ENCODE data around the gene GNAS.
"Not testable (repeated sequence)": the region's sequence is repeated elsewhere in the genome, so short reads cannot be mapped to it uniquely, and the experiment has no call there.

Gene GNAS

DNA sequence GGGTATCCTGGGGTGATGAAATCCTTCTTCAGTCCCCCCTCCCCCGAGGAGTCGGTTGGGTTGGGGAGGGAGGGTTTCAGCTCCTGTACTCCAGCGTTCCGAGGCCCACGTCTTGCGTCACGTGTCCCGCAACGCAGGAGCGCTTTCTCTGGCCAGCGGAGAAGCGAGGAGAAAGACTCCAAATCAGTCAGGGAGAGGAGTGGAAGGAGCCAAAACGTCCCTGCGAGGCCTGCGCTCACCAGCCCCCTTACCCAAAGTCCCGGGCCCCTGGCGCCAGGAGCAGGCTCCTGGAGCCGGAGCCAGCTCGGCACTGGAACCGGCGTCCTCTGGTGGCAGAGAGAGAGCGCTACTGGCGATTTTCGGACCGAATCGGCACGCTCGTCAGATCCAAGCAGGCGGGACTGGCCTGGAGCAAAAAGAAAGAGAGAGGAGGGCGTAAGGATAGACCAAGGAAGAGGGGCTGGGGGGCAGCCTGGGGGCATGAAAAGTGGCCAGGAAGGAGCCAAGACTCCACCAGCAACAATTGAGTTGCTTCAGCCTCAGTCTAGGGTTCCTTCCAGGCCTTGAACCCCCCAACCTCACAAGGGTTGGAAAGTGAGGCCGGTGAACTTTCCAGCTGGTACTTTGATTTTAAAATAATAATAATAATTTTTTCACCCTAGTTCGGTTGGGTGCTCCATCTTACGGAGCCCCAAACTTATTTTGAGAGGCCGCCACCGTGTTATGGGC, at the start of gene GNAS:
Gene GNAS (plus strand): TSS at position 174 of the 729 bp plus-strand sequence.
- peak; percentile 91 for DNase-seq (ENCODE audit: low read depth, low spot score)

DNA sequence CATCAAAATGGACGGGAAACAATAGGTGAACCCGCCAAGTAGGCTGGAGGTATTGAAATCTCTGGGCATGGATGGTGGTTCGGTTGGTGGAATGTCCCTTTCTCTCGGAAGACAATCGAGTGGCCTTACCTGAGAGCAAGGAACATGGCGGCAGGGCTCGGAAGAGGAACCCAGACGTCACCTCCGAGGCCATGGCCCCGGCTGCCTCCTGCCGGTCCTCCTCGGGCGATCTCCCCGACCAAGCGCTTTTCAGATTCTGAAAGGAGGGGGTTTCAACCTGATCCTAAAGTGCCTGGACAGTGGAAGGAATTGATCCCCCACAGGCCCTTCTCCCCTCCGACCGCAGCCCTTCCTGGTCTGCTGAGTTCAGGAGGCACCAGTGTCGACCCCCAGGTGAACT, 49.0 kb upstream of the GNAS start:
- DNase-seq (ENCODE audit: low read depth, low spot score): no peak

DNA sequence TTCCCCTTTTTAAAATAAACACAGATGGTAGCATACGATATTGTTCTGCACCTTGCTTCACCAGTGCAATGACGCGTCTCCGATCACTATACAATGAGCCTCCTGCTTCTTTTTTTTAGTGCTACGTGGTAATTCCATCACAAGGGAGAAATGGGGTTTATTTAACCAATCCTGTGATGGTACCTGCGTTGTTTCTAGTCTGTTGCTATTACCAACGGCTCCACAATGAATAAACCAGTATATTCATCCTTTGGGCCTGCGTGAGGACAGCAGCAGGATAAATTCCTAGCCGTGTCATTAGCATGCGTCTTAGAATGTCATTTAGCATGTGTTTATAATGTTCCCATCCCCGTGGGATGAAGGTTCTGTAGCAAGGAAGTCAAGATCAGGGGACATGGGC, 44.7 kb upstream of the GNAS start:
- no peak for DNase-seq (ENCODE audit: low read depth, low spot score)

DNA sequence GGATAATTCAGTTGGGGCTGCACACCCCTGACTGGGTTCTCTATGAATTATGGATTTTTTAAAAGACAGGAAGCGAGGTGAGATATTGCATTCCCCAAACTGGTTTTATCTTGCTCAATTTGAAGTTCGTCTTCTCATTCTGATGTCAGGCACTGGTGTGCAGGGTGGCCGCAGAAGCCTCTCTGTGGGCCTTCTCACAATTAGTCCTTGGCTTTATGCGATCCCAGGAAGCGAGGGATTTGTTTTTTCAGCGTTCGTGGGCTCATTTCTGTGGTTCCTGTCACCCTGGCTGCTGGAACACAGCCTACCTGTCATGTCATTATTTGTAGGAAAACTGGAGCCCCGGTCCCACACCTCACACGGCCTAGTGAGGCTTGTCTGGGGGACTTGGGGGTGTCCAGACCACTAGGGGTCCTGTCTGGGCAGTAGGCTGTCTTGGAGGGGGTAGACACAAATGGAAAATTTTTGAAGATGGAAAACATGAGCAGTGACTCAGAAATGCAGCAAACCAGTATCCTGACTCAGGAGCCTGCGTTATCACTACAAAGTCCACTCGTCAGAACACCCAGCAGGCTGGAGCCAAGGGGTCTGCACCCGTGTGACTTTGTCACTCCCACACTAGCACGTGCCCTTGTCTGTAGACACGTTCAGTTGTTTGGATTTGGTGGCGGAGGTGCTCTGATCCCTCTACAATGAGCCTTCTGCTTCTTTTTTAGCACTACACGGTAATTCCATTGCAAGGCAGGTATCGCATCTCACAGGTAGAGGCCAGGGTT, 44.1 kb upstream of the GNAS start:
- DNase-seq (ENCODE audit: low read depth, low spot score): no peak

DNA sequence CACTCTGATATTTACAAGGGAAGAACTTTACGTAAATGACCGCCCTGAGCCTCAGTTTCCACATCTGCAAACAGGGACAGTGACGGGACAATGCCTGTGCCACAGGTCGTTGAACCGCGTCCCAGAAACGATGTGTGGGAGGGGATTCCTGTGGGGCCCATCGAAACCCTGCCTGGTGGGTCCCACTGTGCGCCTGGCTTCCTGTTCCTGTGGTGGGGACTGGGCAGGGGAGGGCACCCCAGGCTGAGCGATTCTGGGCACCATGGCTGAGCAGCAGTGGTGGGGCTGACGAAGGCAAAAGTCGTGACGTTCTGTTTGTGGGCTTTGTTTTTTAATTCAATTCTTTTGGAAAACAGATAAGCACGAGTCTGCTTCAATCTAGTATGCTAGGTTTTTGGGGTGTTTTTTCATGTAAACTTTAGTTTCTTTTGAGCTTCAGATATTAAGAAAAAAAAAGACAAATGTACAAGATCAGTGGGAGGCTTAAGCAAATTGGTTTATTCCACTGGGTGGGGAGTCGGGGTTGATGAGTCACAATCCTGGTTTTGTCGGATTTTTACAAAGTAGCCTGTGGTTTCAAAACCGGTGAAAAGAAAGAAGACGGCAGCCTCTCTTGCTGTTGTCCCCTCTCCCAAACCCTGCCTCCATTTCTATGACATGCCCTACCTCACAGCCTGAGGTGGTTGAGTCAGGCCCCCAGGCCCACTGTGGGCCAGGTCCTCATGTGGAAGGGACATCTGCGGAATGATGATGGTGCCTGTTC, 42.2 kb upstream of the GNAS start:
- DNase-seq (ENCODE audit: low read depth, low spot score): no peak

DNA sequence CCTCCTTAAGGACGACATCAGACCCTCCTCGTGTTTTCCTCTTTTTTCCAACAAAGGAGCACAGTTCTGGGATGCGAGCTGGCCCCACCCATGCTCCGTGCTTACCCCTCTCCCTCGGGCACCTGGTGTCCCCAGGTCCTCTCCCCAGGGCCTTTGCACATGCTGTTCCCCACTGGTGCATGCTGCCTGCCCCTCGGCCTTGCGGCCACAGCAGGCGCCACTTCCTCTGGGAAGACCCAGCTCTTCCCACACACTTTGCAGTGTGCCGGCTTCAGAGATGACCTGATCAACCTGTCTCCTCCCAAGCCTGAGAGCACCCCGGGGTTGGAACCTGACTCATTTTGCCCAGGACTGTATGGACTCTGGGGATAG, 41.7 kb upstream of the GNAS start:
- DNase-seq (ENCODE audit: low read depth, low spot score): no peak

DNA sequence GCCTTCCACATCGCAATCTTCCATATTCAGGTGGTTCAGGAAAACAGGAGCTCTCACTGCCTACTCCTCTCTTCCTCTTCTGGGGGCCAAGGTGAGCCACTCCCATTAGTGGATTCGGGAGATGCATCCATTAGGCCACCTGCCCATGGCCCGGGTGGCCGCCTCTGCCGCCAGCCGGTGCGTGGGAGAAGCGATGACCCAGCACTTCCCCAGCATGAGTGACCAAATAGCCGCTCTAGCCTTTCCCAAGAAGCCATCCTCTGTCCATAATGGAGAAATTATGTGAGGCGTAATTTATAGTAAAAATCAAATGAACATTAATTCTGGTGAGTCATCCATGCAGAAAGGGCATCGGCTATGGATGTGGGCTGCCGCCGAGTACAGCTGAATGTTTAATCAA, 41.2 kb upstream of the GNAS start:
- DNase-seq (ENCODE audit: low read depth, low spot score): no peak

DNA sequence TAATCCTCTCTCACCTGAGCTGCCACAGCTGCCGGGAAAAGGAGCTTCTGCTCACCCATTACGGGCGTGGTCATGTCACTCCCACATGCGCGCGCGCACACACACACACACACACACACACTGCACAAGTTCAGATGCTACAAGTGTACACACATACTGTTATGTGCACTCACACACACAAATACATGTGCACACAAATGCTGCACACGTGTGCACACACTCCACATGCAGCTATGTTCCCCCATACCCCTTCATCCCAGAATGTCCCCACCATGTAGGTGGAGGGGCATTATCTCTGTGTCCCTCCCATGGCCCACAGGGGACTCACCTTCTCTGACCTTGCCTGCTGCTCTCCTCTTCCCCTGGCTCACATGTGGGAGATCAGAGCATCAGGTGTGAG, 39.1 kb upstream of the GNAS start:
- DNase-seq (ENCODE audit: low read depth, low spot score): no peak

DNA sequence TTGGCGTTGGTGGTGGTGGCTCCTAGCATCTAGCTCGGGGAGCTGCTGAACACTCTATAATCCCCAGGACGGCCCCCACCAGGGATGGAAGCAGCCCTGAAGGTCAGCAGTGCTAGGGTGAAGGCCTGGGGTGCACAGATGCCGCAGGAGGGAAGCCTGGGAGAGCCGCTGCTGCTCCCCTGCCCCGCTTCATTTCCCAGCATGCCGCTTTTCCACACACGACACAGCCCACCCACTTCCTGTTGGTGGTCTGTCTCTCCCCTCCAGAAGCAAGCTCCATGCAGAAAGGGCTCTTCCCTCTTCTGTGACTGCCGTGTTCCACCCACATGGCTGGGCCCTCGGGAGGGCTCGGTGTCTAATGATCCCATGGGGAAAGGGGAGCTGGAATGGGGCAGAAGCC, 37.1 kb upstream of the GNAS start:
- no peak for DNase-seq (ENCODE audit: low read depth, low spot score)

DNA sequence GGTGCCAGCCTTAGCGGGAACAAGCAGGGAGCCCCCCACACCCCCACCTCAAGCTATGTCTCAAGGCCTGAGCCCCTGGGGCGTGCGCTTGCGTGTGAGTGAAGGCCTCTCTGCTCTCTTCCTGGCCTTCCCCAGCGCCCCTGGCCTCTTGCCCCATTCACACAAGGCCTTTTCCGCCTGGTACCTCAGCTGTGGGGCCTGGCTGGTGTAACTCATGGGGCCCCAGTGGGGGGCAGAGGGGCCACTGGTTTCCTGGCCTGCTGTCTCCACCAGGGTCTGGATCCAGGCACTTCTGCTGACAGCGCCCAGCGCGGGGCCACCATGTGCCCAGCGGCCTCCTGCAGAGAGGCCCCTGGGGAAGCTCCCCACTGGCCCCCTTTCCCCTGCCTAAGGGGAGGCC, 36.5 kb upstream of the GNAS start:
- no peak for DNase-seq (ENCODE audit: low read depth, low spot score)

DNA sequence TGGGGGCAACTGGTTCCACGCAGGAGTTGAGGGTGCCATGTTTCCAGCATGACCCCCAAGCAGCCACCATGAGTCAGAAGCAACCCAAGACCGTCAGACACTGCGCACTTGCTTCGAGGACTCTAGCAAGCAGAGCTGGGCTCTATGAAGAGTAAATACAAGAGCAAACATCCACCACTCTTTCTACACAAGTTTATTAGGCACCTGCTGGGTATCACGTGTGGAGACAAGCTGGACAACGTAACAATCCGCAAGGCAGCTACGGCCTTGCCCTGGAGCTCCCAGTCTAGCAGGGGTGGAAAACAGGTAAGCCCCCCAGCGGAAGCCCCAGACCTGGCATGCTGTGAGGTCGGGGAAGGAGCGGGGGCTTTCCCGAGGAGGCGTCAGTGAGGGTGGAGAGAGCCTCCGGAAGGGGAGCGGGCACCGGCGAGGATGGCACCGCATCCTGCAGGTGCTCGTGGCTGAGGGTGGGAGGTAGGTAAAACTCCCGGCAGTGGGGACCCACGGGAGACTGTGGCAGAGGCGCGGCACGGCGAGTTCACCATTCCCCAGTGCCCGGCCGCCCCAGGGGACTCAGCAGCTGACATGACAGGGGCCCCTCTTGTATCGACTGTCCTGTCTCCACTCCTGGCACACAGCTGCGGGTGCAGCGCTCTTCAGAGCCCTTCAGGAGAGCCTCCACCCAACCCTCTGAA, 35.4 kb upstream of the GNAS start:
- DNase-seq (ENCODE audit: low read depth, low spot score): no peak

DNA sequence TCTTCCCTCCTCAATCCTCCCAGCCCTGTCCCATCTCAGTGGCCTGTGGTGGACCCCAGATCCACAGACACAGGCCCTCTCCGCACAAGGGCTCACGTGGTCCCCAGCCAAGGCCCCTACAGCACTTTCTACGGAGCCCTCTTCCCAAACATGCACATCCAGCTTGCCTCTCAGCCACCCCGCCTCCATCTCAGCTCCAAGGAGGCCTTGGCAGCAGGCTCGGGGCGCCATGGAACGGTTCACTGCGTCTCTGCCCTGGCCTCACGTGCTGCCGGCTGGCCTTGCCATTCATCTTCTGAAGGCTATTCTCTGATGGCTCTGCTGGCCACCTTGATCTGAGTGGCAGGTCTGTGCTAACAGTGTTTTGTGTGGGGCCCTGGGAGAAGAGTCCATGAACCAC, 34.8 kb upstream of the GNAS start:
- DNase-seq (ENCODE audit: low read depth, low spot score): no peak

DNA sequence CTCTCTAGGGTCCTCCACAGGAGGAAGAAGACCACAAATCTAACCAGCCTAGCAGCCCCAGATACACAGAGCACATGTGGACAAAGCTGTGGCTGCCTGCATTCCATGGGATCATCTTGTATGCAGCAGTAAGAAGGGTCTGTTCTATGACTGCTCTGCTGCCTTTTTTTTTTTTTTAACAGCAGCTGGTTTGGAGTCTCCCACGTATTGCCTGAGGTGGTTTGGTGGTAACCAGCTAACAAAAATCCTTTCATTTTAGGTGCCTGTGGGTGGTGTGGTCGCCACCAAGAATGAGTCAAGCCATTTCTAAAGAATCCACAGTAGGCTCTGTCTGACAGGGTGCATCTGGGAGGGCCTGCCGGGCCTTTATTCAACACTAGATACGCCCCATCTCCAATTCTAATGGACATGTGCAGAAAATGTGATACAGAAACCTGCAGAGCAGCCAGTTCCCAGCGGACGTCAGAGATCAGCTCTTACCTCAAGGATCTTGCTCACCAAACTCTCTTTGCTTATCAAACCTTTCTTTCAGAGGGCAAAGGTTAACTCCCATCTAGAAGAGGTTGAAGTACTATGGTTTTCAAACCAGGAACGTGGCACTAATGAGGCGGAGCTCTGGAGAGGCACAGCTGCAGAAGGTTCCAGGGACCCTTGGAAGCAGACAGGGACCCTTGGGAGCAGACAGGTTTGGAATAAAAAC, 33.8 kb upstream of the GNAS start:
- DNase-seq (ENCODE audit: low read depth, low spot score): no peak

DNA sequence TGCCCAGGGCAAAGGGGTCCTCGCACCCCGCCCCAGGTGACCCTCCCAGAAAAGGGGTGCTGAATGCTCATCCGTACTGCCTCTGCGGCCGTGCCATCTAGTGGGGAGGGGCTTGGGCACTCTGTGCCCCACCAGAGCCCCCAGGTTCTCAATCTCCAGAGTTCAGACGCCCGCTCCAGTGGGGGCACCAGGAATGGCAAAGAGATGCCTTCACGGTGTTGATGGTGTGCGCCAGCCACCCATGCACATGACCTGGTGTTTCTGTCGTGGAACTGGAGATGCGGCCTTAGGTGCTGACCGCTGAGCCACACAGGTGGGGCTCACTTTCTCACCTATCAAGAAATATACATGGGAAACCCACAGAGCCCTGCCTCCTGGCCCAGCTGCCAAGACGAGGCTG, 32.6 kb upstream of the GNAS start:
- DNase-seq (ENCODE audit: low read depth, low spot score): no peak

DNA sequence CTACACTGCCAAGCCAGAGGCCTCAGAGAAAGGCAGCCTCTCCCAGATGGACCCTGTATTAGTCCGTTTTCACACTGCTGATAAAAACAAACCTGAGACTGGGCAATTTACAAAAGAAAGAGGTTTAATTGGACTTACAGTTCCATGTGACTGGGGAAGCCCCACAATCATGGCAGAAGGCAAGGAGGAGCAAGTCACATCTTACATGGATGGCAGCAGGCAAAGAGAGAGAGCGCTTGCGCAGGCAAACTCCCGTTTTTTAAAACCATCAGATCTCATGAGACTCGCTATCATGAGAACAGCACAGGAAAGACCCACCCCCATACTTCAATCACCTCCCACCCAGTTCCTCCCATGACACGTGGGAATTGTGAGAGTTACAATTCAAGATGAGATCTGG, 32.0 kb upstream of the GNAS start:
- DNase-seq (ENCODE audit: low read depth, low spot score): not testable (repeated sequence)

DNA sequence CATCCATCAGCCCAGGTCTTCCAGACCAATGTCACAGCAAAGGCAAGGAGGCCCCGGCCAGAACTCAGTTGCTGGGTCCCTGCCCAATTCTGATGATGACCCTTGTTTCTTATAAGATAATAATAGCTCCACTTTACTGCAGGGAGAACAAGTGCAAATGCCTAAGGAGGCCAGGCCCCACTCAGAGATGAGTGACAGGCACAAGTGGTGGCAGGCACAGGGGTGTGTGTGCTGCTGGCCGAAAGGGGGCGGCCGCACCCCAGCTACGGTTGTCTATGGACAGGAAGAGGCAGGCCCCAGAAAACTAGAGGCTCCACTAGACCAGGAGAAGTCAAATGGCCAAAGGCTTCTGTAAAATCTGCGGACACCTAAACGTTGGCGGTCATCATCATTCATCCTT, 30.4 kb upstream of the GNAS start:
- DNase-seq (ENCODE audit: low read depth, low spot score): no peak

DNA sequence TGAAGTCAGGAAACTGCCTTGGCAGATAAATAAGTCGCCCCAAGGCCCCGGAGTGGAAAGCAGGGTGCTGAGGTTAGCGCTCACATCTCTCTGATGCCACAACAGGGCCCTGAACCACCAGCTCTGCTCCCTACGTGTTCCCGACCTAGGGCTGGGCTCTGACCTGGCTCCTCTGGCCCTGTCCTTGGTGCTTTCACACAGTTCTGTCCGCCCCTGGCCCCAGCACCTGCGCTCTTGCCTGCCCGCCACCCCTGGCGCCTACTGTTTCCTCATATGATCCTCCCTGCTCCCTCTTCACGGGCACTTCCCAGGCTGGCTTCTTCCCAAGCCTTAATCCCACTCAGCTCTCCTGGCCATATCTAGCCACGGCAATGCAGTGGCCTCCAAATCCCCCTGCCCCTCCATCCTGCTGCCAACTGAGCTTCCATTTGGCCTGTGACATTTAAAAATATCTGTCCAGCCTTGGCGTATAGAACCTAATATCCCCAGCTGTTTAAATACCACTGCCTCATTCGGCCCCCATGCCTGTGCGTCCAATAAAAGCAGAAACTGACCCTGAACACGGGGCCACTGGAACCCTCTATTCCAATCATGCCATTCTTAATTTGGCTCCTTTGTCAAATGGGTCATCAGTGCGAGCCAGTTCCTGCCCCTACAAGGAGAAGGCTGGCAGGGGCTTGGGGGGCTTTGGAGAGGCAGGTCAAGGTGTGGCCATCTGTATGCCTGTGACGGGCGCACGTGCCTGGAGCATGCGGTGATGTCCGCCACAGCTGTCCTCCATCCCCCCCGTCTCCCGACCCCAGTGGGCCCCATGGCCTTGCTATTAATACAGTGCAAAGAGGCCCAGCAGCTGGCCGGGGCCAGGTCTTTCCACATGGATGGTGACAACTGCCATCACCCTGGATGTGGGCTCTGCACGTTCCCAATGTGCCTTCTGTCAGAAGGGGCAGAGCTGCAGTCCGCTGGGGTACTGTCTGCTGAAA, 29.5 kb upstream of the GNAS start:
- DNase-seq (ENCODE audit: low read depth, low spot score): no peak

DNA sequence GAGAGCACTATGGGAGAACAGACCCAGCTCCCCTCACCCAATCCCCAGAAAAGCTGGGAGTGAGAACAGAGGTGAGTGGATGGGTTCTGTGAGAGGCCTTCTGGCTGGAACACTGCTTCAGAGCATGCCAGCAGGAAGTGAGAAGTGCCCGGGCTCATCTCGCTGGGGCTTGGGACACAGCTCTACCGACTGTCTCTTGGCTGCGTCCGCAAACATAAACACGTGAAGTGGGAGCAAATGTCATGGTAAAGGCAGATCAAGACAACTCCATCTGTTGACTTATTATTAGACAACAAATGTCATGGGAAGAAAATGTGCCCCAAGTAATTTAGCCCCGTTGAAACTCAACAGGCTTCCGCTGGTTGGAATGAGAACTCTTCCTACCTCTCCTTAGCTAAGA, 27.7 kb upstream of the GNAS start:
- no peak for DNase-seq (ENCODE audit: low read depth, low spot score)

DNA sequence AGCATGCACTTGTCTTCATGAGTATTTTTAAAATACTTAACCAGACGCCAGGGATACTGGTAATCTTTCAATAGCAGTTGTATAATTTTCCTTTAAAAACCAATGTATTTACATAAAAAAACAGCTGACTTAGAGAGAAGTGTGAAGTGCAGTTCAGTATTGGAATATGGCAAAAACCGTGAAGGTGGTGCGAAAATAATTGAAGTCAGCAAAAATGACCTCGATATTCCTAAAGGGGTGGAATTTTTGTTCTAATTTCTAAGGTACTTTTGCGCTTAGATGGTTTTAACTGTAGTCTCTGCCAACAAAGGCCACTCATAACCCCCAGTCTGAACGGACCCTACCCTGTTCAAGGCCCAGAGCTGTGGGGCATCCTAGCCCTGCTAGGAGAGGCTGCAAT, 27.1 kb upstream of the GNAS start:
- DNase-seq (ENCODE audit: low read depth, low spot score): no peak

DNA sequence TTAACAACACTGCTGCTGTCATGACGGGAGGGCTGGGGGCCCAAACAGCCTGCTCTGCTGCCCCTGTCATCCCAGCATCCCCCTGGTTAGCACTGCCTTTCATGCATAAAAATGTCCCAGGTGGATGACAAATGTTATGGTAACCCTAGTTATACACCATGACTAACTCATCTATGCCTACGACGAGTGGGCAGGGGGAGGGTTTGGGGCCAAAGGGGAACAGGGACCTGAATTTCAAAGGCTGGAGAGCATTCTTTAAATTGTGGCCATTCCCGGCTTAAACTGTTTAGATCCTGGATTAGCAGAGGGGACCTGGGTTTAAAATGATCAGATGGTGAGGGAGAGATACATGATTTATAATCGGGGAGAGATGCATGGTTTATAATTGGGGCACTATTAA, 26.2 kb upstream of the GNAS start:
- DNase-seq (ENCODE audit: low read depth, low spot score): no peak
